ENCODE data around the gene PRKN.

DNA sequence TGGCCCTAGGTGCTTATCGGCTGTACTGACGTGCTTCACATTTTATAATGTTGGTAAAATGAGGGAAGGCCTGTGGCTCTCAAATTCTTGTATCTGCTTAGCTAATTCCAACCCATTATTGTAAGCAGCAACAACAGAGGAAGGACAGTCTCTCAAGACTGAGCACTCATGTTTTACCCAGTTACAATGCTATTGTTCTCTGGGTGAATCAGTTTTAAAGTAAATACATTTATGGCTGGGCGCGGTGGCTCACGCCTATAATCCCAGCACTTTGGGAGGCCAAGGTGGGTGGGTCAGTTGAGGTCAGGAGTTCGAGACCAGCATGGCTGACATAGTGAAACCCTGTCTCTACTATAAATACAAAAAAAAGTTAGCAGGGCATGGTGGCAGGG, 194.6 kb downstream of the PRKN start:
- TF ChIP-seq, protein P1, sequence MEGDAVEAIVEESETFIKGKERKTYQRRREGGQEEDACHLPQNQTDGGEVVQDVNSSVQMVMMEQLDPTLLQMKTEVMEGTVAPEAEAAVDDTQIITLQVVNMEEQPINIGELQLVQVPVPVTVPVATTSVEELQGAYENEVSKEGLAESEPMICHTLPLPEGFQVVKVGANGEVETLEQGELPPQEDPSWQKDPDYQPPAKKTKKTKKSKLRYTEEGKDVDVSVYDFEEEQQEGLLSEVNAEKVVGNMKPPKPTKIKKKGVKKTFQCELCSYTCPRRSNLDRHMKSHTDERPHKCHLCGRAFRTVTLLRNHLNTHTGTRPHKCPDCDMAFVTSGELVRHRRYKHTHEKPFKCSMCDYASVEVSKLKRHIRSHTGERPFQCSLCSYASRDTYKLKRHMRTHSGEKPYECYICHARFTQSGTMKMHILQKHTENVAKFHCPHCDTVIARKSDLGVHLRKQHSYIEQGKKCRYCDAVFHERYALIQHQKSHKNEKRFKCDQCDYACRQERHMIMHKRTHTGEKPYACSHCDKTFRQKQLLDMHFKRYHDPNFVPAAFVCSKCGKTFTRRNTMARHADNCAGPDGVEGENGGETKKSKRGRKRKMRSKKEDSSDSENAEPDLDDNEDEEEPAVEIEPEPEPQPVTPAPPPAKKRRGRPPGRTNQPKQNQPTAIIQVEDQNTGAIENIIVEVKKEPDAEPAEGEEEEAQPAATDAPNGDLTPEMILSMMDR (IDR thresholded peaks at IDR 0.05) = no peak
- TF ChIP-seq ZFX (IDR thresholded peaks at IDR 0.05; ENCODE audit: borderline replicate concordance) = no peak

Measured in 22Rv1 (cell line).